ENCODE measurements around the gene OR2J3.

GRCh38 chr6:29081312-29081711 is 26.5 kb upstream of the OR2J3 start:
- TF ChIP-seq SMAD4 (CRISPR knock-in tag; IDR thresholded peaks at IDR 0.05): no peak
- no peak for TF ChIP-seq CTCF (IDR thresholded peaks at IDR 0.05)
- TF ChIP-seq USF2 (CRISPR knock-in tag; IDR thresholded peaks at IDR 0.05): no peak
- TF ChIP-seq, protein P1, sequence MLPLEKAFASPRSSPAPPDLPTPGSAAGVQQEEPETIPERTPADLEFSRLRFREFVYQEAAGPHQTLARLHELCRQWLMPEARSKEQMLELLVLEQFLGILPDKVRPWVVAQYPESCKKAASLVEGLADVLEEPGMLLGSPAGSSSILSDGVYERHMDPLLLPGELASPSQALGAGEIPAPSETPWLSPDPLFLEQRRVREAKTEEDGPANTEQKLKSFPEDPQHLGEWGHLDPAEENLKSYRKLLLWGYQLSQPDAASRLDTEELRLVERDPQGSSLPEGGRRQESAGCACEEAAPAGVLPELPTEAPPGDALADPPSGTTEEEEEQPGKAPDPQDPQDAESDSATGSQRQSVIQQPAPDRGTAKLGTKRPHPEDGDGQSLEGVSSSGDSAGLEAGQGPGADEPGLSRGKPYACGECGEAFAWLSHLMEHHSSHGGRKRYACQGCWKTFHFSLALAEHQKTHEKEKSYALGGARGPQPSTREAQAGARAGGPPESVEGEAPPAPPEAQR (CRISPR knock-in tag; IDR thresholded peaks at IDR 0.05): no peak
- no peak for TF ChIP-seq RORB (CRISPR knock-in tag; IDR thresholded peaks at IDR 0.05)
- no peak for TF ChIP-seq ETV6 (CRISPR knock-in tag; IDR thresholded peaks at IDR 0.05)
- no peak for TF ChIP-seq E2F1 (CRISPR knock-in tag; IDR thresholded peaks at IDR 0.05)
- TF ChIP-seq IRF2 (CRISPR knock-in tag; IDR thresholded peaks at IDR 0.05; ENCODE audit: borderline replicate concordance, low read depth): no peak
- TF ChIP-seq JUN (CRISPR knock-in tag; IDR thresholded peaks at IDR 0.05): no peak
- TF ChIP-seq CREB1 (CRISPR knock-in tag; IDR thresholded peaks at IDR 0.05): no peak
- no peak for TF ChIP-seq NR1H2 (CRISPR knock-in tag; IDR thresholded peaks at IDR 0.05)
- no peak for TF ChIP-seq TP53 (CRISPR knock-in tag; IDR thresholded peaks at IDR 0.05)
- no peak for TF ChIP-seq TEAD1 (CRISPR knock-in tag; IDR thresholded peaks at IDR 0.05)
- TF ChIP-seq ZNF121 (CRISPR knock-in tag; IDR thresholded peaks at IDR 0.05): no peak
